Activated CD8-positive, alpha-beta memory T cell treated with anti-CD3 and anti-CD28 coated beads for 24 hours (primary cell): ENCODE results near the gene SPTBN1.

Experiments
- DNase-seq: peaks from one replicate; pipeline ENCODE4 v3.0.0-alpha.2; 2020

Gene SPTBN1

DNA sequence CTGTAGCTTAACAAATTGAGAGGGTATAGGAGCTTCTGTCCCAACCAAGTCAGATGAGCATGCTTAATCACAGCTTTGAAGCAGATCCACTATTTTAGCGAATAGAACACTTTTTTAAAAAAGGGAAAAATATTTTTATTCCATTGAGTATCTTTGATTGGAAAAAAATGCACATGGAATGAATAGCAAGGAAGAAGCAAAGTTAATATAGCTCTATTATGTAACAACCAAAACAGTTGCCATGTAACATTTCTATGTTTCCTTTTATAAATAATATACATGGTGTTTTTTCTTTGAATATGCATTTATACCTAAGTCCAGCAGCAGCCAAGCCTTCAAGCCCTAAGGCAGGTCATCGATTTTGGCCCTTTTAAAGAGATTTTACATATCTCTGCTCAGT is 21.4 kb upstream of the SPTBN1 start:
- no peak for DNase-seq

DNA sequence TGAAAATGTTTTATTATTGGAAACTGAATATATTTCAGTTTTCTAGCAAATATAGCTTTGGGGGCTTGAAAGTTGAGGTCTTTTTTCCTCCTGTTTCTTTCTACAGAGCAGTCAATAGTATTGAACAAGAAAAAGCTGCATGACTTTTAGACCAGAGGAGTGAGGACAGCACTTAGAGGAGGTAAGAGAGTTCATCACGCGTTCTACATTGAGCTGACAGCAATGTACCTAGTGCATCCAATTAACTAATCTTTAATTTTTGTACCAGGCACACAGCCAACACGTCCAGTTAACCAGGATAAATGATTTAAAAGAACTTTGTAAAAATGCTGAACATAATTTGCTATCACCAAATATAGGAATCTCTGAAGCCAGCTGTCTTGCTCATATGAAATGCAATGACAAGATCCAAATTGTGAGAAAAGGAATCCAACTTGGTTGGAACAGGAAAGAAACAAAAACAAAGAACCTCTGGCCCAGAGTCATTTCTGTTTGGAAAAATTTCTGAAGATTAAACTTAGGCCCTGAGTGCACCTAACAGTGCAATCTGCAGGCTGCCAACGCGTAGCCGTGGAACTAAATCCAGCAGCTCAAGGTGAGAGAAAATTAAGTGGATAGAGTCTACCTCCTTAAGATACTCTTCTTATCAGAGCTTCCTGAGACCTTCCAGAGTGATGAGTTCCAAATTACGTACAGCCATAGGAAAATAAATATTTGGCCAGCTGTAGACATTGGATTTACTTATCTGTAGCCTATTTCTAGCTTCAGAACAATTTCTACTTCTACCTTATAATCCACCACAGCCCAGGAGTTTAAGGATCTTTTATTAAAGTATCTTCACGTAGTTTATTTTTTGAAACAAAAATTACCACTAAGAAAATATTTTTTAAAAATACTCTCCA is 20.6 kb upstream of the SPTBN1 start:
- DNase-seq: no peak

DNA sequence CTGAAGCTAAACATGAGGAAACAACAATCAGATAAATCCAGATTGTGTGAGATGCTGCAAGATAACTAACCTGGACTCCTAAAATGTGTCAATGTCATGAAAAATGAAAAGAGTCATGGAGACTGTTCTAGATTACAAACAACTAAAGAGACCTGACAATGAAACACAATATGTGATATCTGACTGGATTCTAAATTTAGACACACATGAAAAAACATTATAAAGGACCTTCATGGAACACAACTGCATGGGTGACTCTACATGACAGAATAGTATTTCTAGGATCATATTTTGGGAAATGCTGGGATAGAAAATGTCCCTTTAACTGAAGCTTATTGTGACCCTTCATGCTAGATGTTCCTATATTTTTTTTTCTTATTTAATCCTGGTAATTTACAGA is 18.5 kb upstream of the SPTBN1 start:
- no peak for DNase-seq

DNA sequence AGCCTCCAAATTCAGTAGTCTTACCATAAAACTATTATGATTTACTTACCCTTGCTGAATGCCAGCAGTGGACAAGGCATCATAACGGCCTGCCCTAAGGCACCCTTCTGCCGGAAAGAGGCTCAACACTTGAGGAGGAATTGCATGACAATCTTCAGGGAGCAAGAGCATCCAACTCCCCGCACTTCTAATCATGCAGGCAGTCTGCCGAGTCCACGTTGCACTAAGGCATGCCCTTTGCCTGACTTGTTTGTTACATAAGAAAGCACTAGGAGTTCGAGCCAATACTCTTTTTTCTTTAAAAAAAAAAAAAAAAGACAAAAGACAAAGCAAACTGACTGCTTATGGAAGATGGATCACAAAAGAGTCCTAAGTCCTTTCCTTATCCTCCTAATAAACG is 17.9 kb upstream of the SPTBN1 start:
- DNase-seq: no peak

DNA sequence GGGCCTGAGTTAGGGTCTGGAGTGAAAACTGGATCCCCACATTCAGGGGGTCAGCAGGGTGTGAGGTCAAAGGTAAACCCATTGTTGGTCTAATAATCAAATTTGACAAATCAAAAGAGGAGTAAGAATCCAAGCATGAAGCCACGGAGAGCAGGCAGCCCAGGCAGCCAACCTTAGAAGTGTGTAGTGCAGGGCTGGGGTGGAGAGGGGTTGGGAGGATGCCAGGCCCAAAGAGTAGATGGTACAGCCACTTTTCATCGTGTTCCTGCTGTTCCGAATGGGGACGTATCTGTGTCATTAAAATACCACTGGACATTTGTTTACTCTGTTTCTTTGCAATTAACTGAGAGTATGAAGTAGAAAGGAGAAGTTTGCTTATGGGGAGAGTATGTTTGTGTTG is 16.5 kb upstream of the SPTBN1 start:
- DNase-seq: no peak

DNA sequence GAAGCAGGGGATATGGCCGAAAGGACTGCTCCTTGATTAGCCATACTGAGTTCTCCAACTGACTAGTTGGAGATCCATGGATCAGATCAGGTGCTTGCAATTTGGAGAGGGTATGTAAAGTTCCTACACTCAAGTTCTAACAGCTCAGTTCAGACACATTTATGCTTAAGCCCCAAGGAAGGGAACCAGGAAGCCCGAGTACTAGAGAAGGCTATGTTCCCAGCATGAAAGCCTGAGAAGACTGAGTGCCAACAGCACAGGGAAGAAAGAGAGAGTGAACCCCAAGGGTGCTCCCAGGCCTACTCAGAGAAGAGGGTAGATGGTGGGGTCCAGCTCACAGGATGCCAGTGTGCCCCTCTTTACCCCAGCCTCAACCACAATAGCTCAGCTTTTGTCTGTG is 16.1 kb upstream of the SPTBN1 start:
- no peak for DNase-seq

DNA sequence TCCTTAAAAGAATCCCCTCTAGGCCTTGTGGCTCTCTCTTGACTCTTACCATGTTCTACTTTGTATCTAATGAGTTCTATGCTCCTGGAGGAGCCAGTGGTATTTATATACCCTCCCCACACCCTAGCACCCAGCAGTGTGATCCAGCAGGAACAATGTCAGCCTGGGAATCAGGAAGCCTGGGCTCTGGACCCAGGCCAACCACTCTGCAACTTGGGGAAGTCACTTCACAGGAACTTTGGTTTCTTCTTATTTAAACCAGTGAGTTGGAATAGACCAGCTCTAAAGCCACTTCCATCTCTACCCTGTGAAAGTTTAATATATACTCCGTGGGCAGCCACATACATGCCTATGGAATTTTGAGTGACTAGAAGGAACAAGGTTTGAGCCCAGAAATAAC is 11.6 kb upstream of the SPTBN1 start:
- no peak for DNase-seq

DNA sequence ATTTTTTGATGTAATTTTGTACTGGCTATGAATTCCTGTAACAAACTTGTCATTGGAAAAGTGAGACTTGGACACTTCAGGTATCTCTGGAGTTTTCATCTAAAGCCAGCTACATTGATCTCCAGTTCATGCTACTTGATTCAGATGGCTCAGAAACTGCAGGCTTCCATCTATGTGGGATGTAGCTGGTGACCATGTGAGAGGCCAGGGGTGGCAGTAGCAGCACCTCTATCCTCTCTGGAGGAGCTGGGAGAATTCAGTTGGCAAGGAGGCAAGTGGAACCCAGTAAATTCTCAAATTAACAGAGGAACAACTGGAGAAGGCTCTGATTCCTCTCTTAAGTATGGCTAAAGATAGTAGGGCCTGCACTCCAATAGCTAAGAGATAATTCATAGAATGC is 10.0 kb upstream of the SPTBN1 start:
- DNase-seq: no peak

DNA sequence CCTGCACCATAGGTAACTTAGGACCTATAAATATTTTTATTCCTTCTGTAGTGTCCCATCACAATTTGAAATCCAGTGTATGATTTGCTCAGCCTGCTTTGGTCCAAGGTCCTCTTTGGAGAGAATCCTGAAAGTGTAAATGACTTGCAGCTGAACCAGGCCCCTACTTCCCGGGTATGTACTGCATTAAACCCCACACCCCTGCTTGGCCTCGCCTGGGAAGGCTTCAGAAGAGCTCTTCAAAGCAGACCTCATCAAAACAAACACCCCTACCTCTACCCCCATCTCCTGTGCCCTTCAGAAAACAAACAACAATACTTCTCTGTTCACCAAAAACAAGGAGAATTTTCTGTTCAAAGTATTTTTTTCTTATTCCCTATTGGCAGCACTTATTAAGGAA is 9.5 kb upstream of the SPTBN1 start:
- DNase-seq: no peak

DNA sequence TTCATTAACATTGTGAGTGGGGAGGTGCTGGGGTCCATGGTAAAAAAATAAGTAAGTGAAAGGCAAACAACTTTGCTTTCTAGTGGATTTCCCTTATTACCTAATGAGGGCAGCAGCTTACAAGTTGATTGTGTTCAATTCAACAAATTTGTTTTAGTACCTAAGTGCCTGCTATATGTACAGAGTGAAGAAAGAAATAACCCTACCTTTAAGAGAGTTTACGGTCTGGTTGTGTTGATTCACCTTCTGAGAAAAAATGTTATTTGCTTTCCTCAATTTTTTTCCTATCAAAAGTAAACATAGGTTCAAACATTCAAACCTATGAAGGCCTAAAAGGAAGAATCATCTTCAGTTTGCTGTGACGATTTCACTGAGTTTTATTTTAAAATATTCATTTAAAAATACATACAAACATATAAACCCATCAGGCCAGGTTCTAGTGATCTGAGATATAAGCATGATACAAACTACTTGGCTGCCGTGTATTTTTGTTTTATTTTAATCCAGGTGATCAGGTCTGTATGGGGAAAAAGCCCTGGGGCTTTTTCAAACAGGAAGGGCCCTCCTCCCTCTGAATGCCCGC is 1.5 kb upstream of the SPTBN1 start:
- DNase-seq: no peak

DNA sequence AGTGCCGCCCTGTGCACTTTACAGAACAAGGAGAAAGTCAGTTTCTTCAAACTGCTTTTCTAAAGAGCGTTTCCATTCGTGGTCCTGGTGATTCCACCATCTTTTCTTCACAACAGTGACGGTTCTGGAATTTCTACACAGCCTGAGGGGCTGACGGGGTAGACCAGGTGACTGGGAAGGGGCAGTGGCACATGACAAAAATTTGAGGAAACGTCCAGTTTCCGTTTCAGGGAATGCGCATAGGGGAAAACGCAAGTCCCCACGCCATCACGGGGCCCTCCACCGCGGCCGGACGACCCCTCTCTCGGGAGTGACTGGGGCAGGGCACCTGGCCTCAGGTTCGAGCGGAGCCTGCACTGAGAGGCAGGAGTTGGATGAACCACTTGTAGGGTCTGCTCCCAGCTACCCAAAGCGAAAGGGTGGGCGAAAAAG is 980 bp upstream of the SPTBN1 start:
- no peak for DNase-seq

DNA sequence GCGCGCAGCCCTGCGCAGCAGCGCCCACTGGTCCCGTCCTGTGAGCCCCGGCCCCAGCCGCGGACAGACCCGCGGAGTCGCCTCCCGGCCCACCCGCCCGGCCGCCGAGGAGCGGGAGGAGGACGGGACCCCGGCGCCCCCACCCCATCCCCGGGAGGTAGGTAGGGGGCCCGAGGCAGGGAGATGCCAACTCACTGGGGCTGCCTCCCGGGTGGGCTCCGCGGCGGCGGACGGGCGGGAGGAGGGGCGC is 160 bp downstream of the SPTBN1 start:
- peak; percentile 69 for DNase-seq

DNA sequence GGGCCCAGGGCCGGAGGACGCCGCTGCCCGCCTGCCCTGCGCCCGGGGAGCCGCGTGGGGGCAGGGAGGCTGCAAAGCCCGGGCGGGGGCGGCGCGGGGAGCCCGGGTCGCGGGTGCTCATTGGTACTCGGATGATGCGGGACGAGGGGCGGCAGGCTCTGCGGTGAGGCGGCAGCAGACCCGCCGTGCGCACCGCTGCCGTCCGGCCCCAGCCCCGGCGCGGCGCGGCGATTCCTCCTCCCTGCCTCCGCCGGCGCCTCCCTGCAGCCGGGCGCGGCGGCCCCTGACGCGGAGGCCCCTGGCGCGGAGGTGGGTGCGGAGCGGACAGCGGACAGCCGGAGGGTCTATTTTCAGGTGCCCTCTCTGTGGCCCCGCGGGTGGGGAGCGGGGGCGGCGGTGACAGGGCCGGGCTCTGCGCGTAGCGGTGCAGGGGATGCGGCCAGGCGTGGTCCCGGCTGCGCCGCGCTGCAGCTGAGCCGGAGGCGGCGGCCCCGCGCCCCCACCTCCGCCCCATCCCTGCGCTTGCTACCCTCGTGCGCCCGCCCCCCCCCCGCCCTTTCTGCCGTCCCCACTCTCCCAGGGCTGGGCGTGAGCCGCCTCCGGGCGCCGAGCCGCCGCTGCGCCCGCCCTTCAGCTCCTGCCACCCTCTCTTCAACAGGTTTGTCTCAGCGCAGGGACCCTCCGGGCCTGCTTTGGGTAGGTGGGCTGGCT is 640 bp downstream of the SPTBN1 start:
- peak; percentile 66 for DNase-seq

DNA sequence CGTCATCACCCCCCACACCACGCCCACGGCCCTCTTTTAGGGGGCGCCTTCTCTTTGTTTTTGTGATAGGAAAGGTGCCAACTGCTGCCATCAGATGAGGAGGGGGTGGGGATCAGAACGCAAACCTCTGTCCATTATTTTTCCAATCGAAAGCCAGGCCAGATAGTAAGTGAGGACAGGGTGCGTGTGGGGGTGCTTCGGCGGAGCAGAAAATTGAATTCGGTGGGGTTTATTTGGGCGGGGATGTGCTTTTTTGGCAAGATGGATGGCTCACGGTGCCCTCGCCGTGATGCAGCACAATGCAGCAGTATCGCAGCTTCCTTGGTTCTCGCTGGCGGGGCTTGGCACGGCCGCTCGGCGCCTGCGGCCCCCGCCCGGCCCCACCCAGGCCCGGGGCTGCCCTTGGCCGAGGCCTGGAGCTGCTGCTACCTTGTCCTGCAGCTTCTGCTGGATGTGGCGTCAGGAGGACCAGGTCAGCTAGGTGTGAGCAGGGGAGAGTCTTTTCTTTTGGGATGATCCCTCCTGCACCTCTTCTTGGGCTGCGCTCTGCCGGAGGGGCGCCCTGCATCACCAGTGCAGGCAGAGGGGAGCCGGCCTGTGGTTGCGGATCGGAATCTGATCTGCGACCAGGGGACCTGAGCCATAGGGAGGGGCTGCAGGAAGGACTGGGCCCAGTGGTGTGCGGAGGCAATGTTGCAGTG is 1.3 kb downstream of the SPTBN1 start:
- peak; percentile 59 for DNase-seq

DNA sequence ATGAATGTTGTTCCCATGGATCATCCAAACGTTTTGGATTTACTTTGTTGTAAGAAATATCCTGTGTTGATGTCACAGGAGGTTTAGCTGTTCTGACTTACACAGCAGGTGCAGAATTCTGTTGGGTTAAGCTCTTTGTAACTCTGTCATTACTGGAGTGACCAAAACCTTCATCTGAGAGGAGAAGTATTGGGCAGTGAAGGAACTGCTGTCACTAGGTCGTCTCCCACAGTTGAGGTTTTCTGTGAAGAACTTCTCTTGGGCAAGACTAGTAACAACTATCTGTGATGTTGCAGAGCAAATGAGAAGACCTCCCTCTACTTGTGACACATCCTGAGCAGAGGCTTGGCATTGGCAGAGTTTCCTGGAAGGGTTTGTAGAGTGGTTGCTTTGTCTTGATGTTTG is 2.9 kb downstream of the SPTBN1 start:
- no peak for DNase-seq

DNA sequence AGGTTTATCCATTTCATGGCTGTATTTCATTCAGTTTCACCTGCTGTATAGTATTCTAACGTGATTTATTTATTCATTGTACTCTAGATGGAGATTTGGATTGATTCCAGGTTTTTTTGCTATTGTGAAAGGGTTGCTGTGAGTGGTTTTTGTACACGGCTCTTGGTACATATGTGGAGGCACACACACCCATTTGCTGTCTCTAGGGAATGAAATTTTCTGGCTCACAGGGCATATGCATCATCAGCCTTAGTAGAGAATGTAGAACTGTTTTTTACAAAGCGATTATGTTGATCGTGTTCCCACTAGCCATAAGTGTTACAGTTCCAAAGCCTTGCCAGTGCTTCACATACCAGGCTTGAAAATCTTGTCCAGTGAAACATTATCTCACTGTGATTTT is 5.1 kb downstream of the SPTBN1 start:
- no peak for DNase-seq

DNA sequence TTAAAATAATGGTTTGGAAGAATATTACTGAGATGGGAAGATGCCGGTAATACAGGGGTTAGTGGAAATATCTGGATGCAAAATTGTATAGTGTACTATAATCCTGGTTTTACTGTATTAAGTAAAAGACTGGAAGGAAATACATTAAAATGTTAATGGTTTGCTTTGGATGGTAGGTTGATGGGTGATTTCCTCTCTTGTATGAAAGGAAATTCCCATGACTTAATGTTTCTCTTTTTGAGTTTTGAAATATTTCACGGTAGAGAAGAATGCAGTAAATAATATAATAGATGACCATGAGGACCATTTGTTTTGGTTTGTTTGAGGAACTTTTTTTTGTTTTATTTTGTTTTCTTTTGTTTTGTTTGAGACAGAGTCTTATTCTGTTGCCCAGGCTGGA is 8.2 kb downstream of the SPTBN1 start:
- no peak for DNase-seq

DNA sequence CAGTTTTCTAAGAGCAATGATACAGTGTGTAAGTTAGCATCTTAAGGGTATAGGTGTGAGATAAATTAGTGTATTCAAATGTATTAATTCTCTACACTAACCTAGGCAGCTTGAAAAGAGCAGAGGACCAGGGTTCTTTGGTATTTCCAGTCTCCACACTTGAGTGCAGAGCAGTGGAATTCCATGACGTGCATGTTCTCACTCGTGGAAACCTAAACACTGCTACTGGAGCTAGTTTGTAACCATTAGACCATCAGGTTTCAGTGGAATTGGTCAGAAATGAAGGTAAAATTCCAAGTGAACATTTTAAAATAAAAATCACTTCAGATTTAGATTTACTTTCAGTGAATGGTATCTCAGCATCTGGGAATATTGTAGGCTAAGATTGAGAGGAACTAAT is 9.0 kb downstream of the SPTBN1 start:
- DNase-seq: no peak

DNA sequence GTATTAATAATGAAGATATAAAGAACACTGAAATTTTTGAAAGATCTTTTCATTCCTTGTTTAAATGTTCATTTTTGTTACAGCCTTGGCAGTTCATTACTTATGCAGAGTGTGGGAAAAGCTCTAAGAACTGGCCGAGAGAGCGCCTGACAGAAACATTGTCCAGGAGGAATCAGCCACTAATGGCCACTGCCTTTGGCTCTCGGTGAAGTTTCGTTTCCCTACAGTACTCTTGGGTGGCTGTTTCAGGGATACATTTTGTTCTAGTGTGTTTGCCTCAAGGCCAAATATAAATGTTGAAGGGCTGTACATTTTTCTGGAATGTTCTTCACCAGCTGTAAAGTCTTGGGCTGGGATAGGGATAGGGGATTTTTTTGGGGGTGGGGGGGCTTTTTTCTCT is 10.7 kb downstream of the SPTBN1 start:
- no peak for DNase-seq

DNA sequence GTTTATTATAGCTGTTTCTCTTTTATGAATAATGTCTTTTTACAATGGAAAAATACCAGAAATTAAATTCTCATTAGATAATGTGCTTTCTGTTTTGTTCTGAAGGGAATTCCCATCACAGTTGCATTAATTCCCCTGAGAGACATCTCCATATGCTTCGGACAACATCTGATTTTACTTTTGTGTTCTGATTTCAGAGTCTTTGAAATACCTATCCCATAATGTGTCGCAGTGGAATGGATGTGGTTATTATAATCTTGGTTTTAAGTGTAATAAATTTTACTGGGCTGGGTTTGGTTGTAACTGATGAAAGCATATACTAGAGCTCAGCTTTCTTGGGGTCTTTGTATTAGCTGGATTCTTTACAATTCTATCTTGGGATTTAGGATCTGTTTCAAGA is 12.5 kb downstream of the SPTBN1 start:
- DNase-seq: no peak

DNA sequence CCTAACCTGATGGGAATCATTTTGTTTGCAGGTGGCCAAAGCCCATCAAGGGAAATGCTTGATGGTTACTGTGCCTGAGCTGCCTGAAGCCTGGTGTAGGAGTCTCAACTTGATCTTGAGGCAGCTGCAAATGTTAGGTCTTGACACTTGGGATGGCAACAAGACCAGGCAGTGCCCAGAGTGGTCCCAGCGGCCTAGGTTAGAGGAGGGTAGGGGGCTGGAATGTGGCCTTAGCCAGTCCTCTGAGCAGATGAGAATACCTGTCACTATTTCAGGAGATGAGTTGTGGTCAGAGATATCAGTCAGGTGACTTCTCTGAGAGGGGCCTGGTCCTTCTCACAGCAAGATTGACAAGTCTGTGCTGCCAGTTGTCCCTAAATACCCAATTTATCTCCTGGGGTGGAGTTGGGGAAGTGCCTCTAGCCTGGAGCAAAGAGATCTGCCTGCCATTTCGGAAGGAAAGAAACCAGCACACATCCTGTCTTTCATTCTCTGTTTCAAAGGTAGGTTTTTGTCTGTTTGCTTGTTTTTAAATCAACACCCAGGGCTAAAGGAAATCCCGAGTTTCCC is 13.4 kb downstream of the SPTBN1 start:
- no peak for DNase-seq

DNA sequence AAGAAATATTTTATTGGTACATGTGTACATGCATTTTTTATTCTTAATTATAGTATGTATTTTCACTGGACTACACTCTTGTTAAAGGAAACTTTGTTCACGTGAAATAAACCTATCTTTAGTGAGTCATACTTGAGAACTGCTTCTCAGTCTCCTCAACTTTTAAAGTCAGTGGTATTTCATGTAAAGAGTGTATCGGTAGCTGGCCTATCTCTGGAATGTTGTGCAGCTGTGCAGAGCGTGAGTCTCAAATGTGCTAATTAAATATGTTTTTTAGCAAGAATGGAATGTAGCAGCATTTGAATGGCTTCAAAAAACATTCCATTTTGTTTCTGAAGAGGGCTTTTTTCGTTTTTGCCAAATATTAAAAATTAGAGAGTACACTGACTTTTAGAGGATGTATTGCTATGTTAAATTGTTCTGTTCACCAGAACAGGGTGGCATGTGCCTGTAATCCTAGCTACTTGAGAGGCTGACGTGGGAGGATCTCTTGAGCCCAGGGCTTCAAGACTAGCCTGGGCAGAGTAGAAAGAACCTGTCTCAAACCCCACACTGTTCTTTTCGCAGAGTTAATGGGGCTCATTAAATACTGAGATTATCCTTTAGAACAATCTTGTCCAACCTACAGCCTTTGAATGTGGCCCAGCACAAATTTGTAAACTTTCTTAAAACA is 14.3 kb downstream of the SPTBN1 start:
- DNase-seq: no peak

DNA sequence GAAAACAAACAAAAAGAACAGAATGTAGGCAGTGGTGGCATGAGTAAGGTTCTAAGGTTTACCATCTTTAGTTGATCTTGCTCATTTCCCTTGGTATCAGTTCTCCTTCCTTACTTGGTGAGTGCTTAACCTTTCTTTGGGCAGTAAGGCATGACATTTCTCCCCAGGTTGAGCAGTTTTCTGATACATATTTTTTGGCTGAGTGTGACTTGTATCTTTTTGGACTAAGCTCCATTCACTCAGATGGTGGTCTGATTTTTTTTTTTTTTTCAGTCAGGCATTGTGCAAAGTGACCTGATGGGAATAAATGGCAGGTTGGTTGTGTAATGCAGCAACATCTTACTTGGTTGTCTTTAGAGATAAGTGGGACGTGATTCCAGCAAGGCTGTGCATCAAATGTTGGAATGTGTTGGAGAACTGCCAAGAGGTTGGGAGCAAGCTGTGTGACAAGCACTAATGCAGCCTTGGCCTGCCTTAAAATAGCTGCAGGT is 15.1 kb downstream of the SPTBN1 start:
- no peak for DNase-seq
